Hepatocyte (in vitro differentiated cells): ENCODE data around the gene CGAS. TPM values are rescaled to one million over a fixed set of nuclear protein-coding genes. Genes with fewer than 3 reads are reported as not detected.

Source experiments
- DNase-seq: peaks from one replicate; pipeline ENCODE4 v3.0.0-alpha.2; 2016; ENCODE audit warnings: low spot score
- H2AFZ ChIP-seq: fragments of 200-600 bp; sonication (generic); 2 replicates; pipeline ENCODE4 v1.6.0; 2016; ENCODE audit warnings: antibody characterized with exemption, mild to moderate bottlenecking
- H3K27ac ChIP-seq: fragments of 200-600 bp; sonication (generic); 2 replicates; pipeline ENCODE4 v1.5.1; 2016; ENCODE audit warnings: mild to moderate bottlenecking
- H3K27me3 ChIP-seq: fragments of 200-600 bp; sonication (generic); 2 replicates; pipeline ENCODE4 v1.6.1; 2016
- H3K36me3 ChIP-seq: fragments of 200-600 bp; sonication (generic); replicated peaks from 2 replicates; pipeline ENCODE4 v1.5.1; 2016; ENCODE audit warnings: low read depth; ENCODE audit not compliant: insufficient read depth
- H3K4me1 ChIP-seq: fragments of 200-600 bp; sonication (generic); 2 replicates; pipeline ENCODE4 v1.5.1; 2016; ENCODE audit warnings: mild to moderate bottlenecking, moderate library complexity; ENCODE audit not compliant: insufficient read depth
- H3K4me2 ChIP-seq: fragments of 200-600 bp; sonication (generic); 2 replicates; pipeline ENCODE4 v1.6.0; 2016
- H3K4me3 ChIP-seq: fragments of 200-600 bp; sonication (generic); 2 replicates; pipeline ENCODE4 v1.5.1; 2016; ENCODE audit warnings: mild to moderate bottlenecking
- H3K79me2 ChIP-seq: fragments of 200-600 bp; sonication (generic); 2 replicates; pipeline ENCODE4 v1.6.0; 2017; ENCODE audit warnings: mild to moderate bottlenecking
- H3K9me2 ChIP-seq: fragments of 200-600 bp; sonication (generic); replicated peaks from 2 replicates; pipeline ENCODE4 v1.6.0; 2017; ENCODE audit warnings: mild to moderate bottlenecking; ENCODE audit not compliant: insufficient read depth
- H3K9me3 ChIP-seq: fragments of 200-600 bp; sonication (generic); 2 replicates; pipeline ENCODE4 v1.5.1; 2016; ENCODE audit warnings: low read depth, mild to moderate bottlenecking
- H4K20me1 ChIP-seq: fragments of 200-600 bp; sonication (generic); 2 replicates; pipeline ENCODE4 v1.6.0; 2016; ENCODE audit warnings: mild to moderate bottlenecking; ENCODE audit not compliant: insufficient read depth, poor library complexity, severe bottlenecking
- CTCF ChIP-seq: fragments of 200-600 bp; sonication (generic); IDR thresholded peaks from 2 replicates; pipeline ENCODE4 v1.5.1; 2016; ENCODE audit warnings: antibody characterized with exemption, mild to moderate bottlenecking; ENCODE audit not compliant: poor library complexity
- EZH2 ChIP-seq: fragments of 200-600 bp; sonication (generic); IDR thresholded peaks from 2 replicates; pipeline ENCODE4 v1.6.1; 2016; ENCODE audit warnings: antibody characterized with exemption, mild to moderate bottlenecking, borderline replicate concordance
- EZH2phosphoT487 ChIP-seq: fragments of 200-600 bp; sonication (generic); IDR thresholded peaks from one replicate; pipeline ENCODE4 v1.6.1; 2018; ENCODE audit warnings: antibody characterized with exemption, mild to moderate bottlenecking, low read depth, moderate library complexity; ENCODE audit not compliant: unreplicated experiment, severe bottlenecking
- WGBS: methylation state at CpG from one replicate; pipeline ENCODE4 v1.1.6; 2016; ENCODE audit warnings: low lambda C conversion rate; ENCODE audit errors: missing lambda C conversion rate; 5-methylcytosine and 5-hydroxymethylcytosine counted together
- polyA plus RNA-seq: library from polyadenylated mRNA; unstranded; fragments of >200 nt; fragmentation: Nextera tagmentation; extraction: Ambion mirVana; gene quantifications from 2 replicates; pipeline ENCODE4 v1.2.1, GENCODE V29; 2016
- total RNA-seq: library from RNA; depleted of rRNA; stranded (reverse); fragments of >200 nt; gene quantifications from 2 replicates; pipeline ENCODE4 v1.2.3, GENCODE V29; 2014

CGAS gene
- total and polyA plus RNA-seq, 2 experiments from 2014 or later, result 0.35 to 0.50 TPM

- 100% methylated on average over 2 of the region's 2 CpGs for WGBS
- H3K4me1 ChIP-seq, result no peaks in the 10 kb centered on the region
- no peaks in the 10 kb centered on the region for H3K36me3 ChIP-seq
- no peak overlapping the region for H3K4me3 ChIP-seq
- H4K20me1 ChIP-seq, result no peaks in the 10 kb centered on the region
- no peaks in the 10 kb centered on the region for H3K9me3 ChIP-seq
- H3K79me2 ChIP-seq, result no peaks in the 10 kb centered on the region
- no peak for TF ChIP-seq EZH2phosphoT487
- TF ChIP-seq EZH2, result no peak
- no peaks in the 10 kb centered on the region for H3K27me3 ChIP-seq
- no peak overlapping the region for H3K27ac ChIP-seq
- H3K9me2 ChIP-seq, result no peaks in the 10 kb centered on the region
- H2AFZ ChIP-seq, result no peak overlapping the region
- H3K4me2 ChIP-seq, result no peak overlapping the region
- DNase-seq, result no peak
Measured at GRCh38 chr6:73484438-73484837, 32.3 kb upstream of the CGAS start.

- Histone ChIP-seq H3K4me1 (no peaks in the 10 kb centered on the region), H3K27ac (no peak overlapping the region), H3K9me2 (no peaks in the 10 kb centered on the region), H2AFZ (no peak overlapping the region), H3K4me2 (no peak overlapping the region), H3K4me3 (no peak overlapping the region), H4K20me1 (no peaks in the 10 kb centered on the region), H3K9me3 (no peaks in the 10 kb centered on the region), H3K27me3 (no peaks in the 10 kb centered on the region), H3K79me2 (no peaks in the 10 kb centered on the region), H3K36me3 (no peaks in the 10 kb centered on the region)
- TF ChIP-seq EZH2phosphoT487 (no peak), EZH2 (no peak), CTCF (no peak)
- WGBS, result 96% methylated on average over 12 of the region's 12 CpGs
- no peak for DNase-seq
Measured at GRCh38 chr6:73481969-73482368, 29.9 kb upstream of the CGAS start.

- H3K27ac ChIP-seq, result no peak overlapping the region
- no peak overlapping the region for H3K4me3 ChIP-seq
- H3K4me2 ChIP-seq, result no peak overlapping the region
- TF ChIP-seq CTCF (no peak), EZH2 (no peak), EZH2phosphoT487 (no peak)
- no peaks in the 10 kb centered on the region for H4K20me1 ChIP-seq
- no peaks in the 10 kb centered on the region for H3K36me3 ChIP-seq
- no peaks in the 10 kb centered on the region for H3K9me3 ChIP-seq
- no peaks in the 10 kb centered on the region for H3K9me2 ChIP-seq
- H2AFZ ChIP-seq, result no peak overlapping the region
- no peaks in the 10 kb centered on the region for H3K27me3 ChIP-seq
- no peak for DNase-seq
- WGBS, result 98% methylated on average over 4 of the region's 4 CpGs
- H3K4me1 ChIP-seq, result no peaks in the 10 kb centered on the region
- no peaks in the 10 kb centered on the region for H3K79me2 ChIP-seq
Measured at GRCh38 chr6:73477407-73477806, 25.3 kb upstream of the CGAS start.

- Histone ChIP-seq H3K9me3 (no peaks in the 10 kb centered on the region), H3K36me3 (no peaks in the 10 kb centered on the region), H3K79me2 (no peaks in the 10 kb centered on the region), H3K4me1 (no peaks in the 10 kb centered on the region), H2AFZ (no peak overlapping the region), H3K27me3 (no peaks in the 10 kb centered on the region), H3K4me3 (no peak overlapping the region), H4K20me1 (no peaks in the 10 kb centered on the region), H3K4me2 (no peak overlapping the region), H3K9me2 (no peaks in the 10 kb centered on the region), H3K27ac (no peak overlapping the region)
- TF ChIP-seq EZH2, result no peak
- no peak for TF ChIP-seq CTCF
- no peak for TF ChIP-seq EZH2phosphoT487
- WGBS, result 99% methylated on average over 10 of the region's 10 CpGs
- no peak for DNase-seq
Measured at GRCh38 chr6:73476723-73477122, 24.6 kb upstream of the CGAS start.
